Activated T-helper 2 cell treated with anti-CD3 and anti-CD28 coated beads, Interferon-gamma antibody, Interleukin-2, Interleukin-4, amounts not matched to agents 10 μg/mL and 5 μg/mL and 100 μg/mL, durations not matched to agents 14 hours and 24 hours and 36 hours (primary cell): Measurements from ENCODE around the gene DENND2D. TPM values are rescaled to one million over a fixed set of nuclear protein-coding genes. Genes with fewer than 3 reads are reported as not detected.

Experiments
- DNase-seq: peaks from one replicate; pipeline ENCODE4 v3.0.0; 2021; ENCODE audit warnings: low spot score
- H3K27ac Mint-ChIP-seq: one replicate; pipeline ENCODE4 v1.8.0; 2021; ENCODE audit warnings: mixed read lengths
- H3K27me3 Mint-ChIP-seq: one replicate; pipeline ENCODE4 v1.8.0; 2021; ENCODE audit warnings: low read depth, mixed read lengths
- H3K36me3 Mint-ChIP-seq: one replicate; pipeline ENCODE4 v1.8.0; 2021; ENCODE audit warnings: low read depth, mixed read lengths
- H3K4me1 Mint-ChIP-seq: one replicate; pipeline ENCODE4 v1.8.0; 2021; ENCODE audit warnings: low read depth, mixed read lengths
- H3K4me3 Mint-ChIP-seq: one replicate; pipeline ENCODE4 v1.8.0; 2021; ENCODE audit warnings: low read depth, mild to moderate bottlenecking, moderate library complexity, mixed read lengths
- H3K9me3 Mint-ChIP-seq: one replicate; pipeline ENCODE4 v1.8.0; 2021; ENCODE audit warnings: mixed read lengths
- intact Hi-C: fragments of 100-400 bp; cut with micrococcal nuclease; formaldehyde crosslinking; loops from one replicate; pipeline ENCODE4 v1.15.1; 2023
- total RNA-seq: library from RNA; stranded (reverse); gene quantifications from 2 replicates; pipeline ENCODE4 v1.2.3, GENCODE V29; 2022

Gene DENND2D
- total RNA-seq, 1 donor from 2014 or later, result 139 TPM

DNA sequence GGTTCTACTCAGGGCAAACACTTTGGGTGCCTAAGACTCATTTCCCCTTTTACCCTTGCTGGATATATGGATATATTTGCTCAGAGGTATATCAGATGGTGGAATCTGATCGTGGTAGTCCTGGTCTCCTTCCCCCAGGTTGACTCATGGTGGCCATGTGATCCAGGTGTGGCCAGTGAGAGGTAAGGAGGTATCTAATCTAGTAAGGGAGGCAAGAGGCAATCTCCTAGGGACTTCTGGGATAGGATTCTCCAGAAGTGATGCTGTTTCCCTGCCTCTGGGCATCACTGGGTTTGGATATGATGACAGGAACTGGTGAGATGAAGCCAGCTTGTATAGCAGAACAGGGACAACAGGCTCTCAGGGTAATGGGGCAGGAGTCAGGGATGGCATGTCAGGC lies 8.5 kb upstream of the DENND2D start:
- no peaks in the 10 kb centered on the region for H3K9me3 Mint-ChIP-seq
- H3K4me3 Mint-ChIP-seq, result no peak overlapping the region
- no peak for DNase-seq
- H3K36me3 Mint-ChIP-seq, result no peaks in the 10 kb centered on the region
- peaks cover 63% of the 10 kb centered on the region for H3K4me1 Mint-ChIP-seq
- H3K27me3 Mint-ChIP-seq, result no peaks in the 10 kb centered on the region
- intact Hi-C loops, result no loop called here
- H3K27ac Mint-ChIP-seq, result no peak overlapping the region

- Mint-ChIP-seq H3K36me3 (no peaks in the 10 kb centered on the region), H3K4me3 (peak overlapping the region; percentile 14), H3K27ac (peak overlapping the region; percentile 19), H3K27me3 (no peaks in the 10 kb centered on the region), H3K4me1 (peaks cover 70% of the 10 kb centered on the region), H3K9me3 (no peaks in the 10 kb centered on the region)
- no peak for DNase-seq
- intact Hi-C loops, result no loop called here
These were observed 5.2 kb upstream of the DENND2D start for GRCh38 chr1:111205714-111206050.

DNA sequence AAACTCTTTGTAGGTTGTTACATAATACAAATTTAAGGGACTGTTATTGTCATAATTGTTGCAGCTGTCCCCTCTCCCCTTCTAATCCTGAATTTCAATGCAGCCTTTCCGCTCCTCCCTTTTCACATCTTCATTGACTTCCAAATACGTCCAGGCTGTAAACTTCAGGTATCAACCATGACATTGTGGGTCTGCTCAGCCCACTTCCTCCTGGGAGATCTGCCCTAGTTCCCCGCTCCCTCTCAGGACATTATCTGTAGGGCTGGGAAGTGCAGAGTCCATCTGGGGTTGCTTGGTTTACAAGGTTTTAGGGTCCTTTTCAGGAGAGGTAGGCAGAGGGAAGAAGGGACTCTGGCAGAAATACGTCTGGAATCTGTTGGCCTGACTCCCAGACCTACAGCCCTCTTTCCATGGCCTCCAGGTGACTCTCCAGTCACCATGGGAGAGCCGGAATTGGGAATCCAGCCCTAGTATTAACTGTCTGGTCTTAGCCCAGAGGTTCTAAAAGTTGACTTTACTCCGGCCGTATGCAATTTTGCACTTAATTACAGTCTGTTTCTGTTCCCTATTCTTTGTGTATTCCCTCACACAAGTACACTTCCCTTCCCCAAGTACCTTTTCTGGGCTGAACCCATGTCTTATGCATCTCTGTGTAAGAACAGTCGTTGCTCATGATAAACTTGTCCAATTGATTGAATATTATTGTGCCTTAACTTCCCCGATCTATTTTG lies 4.7 kb upstream of the DENND2D start:
- intact Hi-C loops, result loop anchor here (1.0 to 5.0 kb wide), 4 partner anchors 10 to 552 kb away; partner anchors contain the start of genes DDX20 and KCNA3
- no peak for DNase-seq
- Mint-ChIP-seq H3K9me3 (no peaks in the 10 kb centered on the region), H3K4me3 (peak overlapping the region; percentile 53), H3K27me3 (no peaks in the 10 kb centered on the region), H3K36me3 (peaks cover under 1% of the 10 kb centered on the region), H3K4me1 (peaks cover 71% of the 10 kb centered on the region), H3K27ac (peak overlapping the region; percentile 72)

DNA sequence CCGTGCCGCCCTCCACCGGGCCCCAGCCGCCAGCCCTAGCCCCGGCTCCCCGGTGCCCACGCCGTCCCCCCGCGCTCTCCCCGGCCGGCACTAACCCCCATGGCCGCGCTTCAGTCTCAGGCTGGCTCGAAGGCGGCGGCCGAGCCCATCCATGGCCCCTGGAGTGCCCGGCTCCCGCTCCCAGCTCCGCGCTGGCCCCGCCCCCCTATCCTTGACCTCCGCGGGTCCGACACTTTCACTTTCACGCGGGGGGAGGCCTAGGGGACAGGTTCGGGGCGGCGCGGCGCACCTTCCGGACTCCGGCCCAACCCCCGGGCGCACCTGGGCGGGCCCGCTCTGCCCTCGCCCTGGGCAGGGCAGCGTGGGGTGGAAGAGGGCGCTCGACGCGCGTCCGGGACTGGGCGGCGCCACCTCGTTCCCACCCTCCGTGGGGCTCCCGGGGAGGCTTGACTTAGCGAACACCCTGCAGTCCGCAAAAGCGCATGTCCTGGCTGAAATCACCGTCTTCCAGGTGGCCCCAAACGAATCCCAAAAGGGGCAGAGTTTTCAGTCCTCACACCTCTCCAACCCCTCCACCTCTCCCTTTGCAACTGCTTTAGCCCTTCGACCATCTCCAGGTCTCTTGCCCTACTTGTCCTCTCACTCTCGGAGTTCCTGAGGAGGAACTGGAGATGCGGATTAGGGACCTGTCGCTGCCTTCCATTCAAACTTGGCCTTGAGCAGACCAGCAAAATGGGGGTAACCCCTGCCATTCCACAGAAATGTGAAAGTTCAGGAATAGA lies 3.9 kb upstream of the DENND2D start:
- H3K4me3 Mint-ChIP-seq, result peak overlapping the region; percentile 98
- intact Hi-C loops, result loop anchor here (1.0 to 5.0 kb wide), 4 partner anchors 11 to 553 kb away; partner anchors contain the start of genes DDX20 and KCNA3
- DNase-seq, result peak; percentile 56
- H3K36me3 Mint-ChIP-seq, result peaks cover 8% of the 10 kb centered on the region
- no peaks in the 10 kb centered on the region for H3K9me3 Mint-ChIP-seq
- peaks cover 66% of the 10 kb centered on the region for H3K4me1 Mint-ChIP-seq
- peak overlapping the region; percentile 72 for H3K27ac Mint-ChIP-seq
- no peaks in the 10 kb centered on the region for H3K27me3 Mint-ChIP-seq

GRCh38 chr1:111203681-111204200 lies 3.3 kb upstream of the DENND2D start:
- DNase-seq, result peak; percentile 83
- peak overlapping the region; percentile 97 for H3K27ac Mint-ChIP-seq
- peak overlapping the region; percentile 98 for H3K4me3 Mint-ChIP-seq
- intact Hi-C loops, result loop anchor here (1.0 to 5.0 kb wide), 4 partner anchors 12 to 554 kb away; partner anchors contain the start of genes DDX20 and KCNA3
- no peaks in the 10 kb centered on the region for H3K9me3 Mint-ChIP-seq
- peaks cover 61% of the 10 kb centered on the region for H3K4me1 Mint-ChIP-seq
- H3K36me3 Mint-ChIP-seq, result peaks cover 15% of the 10 kb centered on the region
- H3K27me3 Mint-ChIP-seq, result no peaks in the 10 kb centered on the region

DNA sequence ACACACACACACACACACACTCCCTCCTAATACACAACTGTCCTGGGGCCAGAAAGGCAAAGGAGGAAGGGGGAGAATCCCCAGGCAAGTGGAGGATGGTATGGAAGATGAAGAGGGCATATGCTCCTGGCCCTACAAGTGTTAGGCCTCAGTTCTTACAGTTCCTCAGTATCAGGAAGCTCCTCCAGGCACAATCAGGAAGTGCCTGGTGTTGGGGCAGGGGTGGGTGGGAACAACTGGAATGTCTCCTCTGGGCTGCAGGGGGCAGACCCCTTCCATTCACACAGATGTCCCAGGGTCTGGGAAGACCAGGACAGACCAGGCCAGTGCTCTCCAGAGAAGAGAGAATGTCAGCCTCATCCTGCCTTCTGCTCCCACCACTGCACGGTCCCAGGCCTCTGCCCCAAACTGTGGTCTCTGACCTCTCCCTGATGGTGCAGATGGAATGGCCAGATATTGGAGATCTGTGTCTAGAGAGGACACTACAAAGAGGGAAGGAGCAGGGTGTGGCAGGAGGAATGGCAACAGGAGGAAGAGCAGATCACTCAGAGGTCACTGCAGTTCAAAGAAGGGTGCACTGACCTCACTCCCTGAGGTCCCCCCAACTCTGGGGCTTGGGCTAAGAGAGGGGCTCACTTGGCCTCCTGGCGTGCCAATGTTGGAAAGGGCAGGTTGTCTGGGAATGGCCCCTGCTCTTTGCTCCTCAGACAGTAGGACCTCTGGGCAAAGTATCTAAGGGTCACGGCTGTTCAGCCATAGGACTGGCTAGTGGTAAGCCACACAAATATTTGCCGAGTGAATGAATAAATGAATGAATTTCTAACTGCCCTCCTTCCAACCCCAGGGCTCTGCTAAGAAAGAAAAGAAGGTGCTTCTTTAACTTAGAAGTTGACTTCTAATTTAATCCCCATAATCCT lies 2.5 kb upstream of the DENND2D start:
- Mint-ChIP-seq H3K36me3 (peaks cover 22% of the 10 kb centered on the region), H3K4me1 (peaks cover 63% of the 10 kb centered on the region), H3K9me3 (no peaks in the 10 kb centered on the region), H3K4me3 (peak overlapping the region; percentile 98), H3K27me3 (no peaks in the 10 kb centered on the region), H3K27ac (peak overlapping the region; percentile 97)
- DNase-seq, result no peak
- intact Hi-C loops, result loop anchor here (5.0 kb wide), 3 partner anchors 321 to 554 kb away; partner anchors contain the start of genes DDX20 and KCNA3

DNA sequence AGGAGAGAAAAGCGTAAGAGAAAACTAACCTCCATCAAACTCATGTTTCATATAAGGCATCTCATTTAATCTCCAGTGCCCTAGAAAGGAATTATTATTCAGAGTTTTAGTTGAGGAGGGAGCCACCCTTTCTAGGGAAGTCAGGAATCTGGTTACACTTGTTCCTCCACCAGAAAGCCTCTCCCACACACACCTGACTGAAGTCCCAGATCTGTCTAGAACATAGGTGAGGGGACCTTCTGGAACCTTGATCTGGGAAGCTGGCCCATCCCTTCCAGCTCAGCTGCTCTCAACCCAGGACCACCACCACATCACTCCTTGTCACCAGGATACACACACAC lies 1.9 kb upstream of the DENND2D start:
- Mint-ChIP-seq H3K4me3 (peak overlapping the region; percentile 98), H3K27ac (peak overlapping the region; percentile 97), H3K9me3 (no peaks in the 10 kb centered on the region), H3K4me1 (peaks cover 64% of the 10 kb centered on the region), H3K27me3 (no peaks in the 10 kb centered on the region), H3K36me3 (peaks cover 29% of the 10 kb centered on the region)
- intact Hi-C loops, result loop anchor here (5.0 kb wide), 3 partner anchors 320 to 555 kb away; partner anchors contain the start of genes DDX20 and KCNA3
- DNase-seq, result no peak

DNA sequence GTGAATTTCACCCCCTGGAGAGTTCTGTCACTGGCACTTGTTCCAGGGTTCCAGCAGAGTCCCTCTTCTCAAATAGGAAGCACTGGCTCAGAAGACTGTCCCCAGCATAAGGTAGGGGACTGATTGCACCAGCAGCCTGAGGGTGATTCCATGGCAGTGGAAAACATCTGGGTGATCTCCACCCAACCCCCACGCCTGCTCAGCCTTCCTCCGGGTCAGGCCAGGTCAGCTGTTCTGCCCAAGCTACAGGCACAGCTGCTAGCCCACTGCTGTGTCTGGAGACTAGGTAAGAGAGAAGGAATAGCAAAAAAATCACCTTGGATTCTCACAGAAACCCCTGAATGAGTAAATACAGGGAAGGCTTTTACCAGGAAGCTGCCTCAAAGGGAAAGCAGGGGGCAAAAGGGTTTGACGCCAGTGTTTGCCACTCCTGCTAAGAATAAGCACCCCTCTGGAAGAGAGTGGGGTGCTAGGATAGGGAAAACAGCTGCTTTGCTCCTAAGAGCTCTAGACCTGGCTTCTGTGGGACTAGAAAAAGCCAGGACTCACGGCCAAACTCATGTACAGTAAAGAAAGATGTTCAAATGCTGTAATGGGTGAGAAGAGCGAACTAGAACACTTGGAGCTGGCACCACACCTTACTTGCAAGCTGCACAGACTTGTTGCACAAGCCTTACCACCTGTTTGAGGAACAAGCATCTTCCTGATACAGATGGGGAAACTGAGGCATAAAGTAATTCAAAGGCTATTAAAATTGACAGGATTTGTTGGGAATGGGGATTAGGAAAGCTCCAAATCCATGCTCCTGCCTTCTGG lies 1.0 kb upstream of the DENND2D start:
- Mint-ChIP-seq H3K27ac (peak overlapping the region; percentile 97), H3K4me1 (peaks cover 68% of the 10 kb centered on the region), H3K27me3 (no peaks in the 10 kb centered on the region), H3K36me3 (peaks cover 37% of the 10 kb centered on the region), H3K9me3 (no peaks in the 10 kb centered on the region), H3K4me3 (peak overlapping the region; percentile 98)
- no peak for DNase-seq
- intact Hi-C loops, result loop anchor here (5.0 kb wide), 3 partner anchors 319 to 556 kb away; partner anchors contain the start of genes DDX20 and KCNA3

DNA sequence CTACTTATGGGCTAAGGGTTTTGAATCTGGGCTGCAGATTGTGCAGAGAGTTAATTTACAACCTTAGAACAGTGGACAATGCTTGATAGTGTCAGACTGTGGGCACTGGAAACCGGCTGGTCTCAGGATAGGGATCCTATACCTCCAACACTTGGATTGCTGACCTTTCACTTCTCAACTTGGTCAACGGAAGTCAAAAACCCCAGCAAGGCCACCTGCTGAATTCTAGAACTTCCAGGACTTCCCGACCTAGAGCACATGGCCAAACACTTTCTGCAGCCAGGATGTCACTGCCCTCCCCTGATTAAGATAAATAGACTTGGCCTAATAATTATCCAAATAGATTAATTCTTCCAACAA lies 336 bp upstream of the DENND2D start:
- Mint-ChIP-seq H3K36me3 (peaks cover 44% of the 10 kb centered on the region), H3K9me3 (no peaks in the 10 kb centered on the region), H3K27me3 (no peaks in the 10 kb centered on the region), H3K4me3 (peak overlapping the region; percentile 98), H3K27ac (peak overlapping the region; percentile 97), H3K4me1 (peaks cover 69% of the 10 kb centered on the region)
- intact Hi-C loops, result loop anchor here (1.0 to 5.0 kb wide), 4 partner anchors 16 to 557 kb away; partner anchors contain the start of genes DDX20 and KCNA3
- no peak for DNase-seq

GRCh38 chr1:111199329-111199728 lies 1.1 kb downstream of the DENND2D start:
- Mint-ChIP-seq H3K4me3 (peak overlapping the region; percentile 98), H3K27ac (peak overlapping the region; percentile 97), H3K4me1 (peaks cover 72% of the 10 kb centered on the region), H3K9me3 (no peaks in the 10 kb centered on the region), H3K27me3 (no peaks in the 10 kb centered on the region), H3K36me3 (peaks cover 59% of the 10 kb centered on the region)
- DNase-seq, result no peak
- intact Hi-C loops, result no loop called here

DNA sequence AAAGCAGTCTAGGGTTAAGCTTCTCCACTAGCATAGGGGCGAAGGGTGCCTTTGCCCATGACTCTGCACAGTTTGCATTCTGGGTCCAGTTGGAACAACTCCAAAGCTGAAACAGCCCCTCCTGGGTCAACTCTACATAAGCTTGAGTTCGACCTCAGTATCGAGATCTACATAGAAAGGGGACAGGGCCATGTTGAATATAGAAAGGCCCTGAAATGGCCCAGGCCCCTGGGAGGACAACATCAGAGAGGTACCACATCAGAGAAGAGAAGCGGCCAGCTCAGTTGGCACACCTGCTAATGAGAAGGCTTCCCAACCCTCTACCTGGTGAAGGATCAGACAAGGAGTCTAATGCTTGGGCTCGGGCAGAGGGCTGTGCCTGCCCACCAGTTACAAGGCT lies 1.6 kb downstream of the DENND2D start:
- H3K9me3 Mint-ChIP-seq, result no peaks in the 10 kb centered on the region
- no peaks in the 10 kb centered on the region for H3K27me3 Mint-ChIP-seq
- intact Hi-C loops, result no loop called here
- peak overlapping the region; percentile 97 for H3K27ac Mint-ChIP-seq
- DNase-seq, result no peak
- H3K4me3 Mint-ChIP-seq, result peak overlapping the region; percentile 98
- H3K4me1 Mint-ChIP-seq, result peaks cover 77% of the 10 kb centered on the region
- H3K36me3 Mint-ChIP-seq, result peaks cover 64% of the 10 kb centered on the region
